HG02981 (cell line): ENCODE data around the gene RAB31.
"Not testable (repeated sequence)": the region's sequence is repeated elsewhere in the genome, so short reads cannot be mapped to it uniquely, and the experiment has no call there.

Experiments used
- ATAC-seq: cut with Tn5 transposase; IDR thresholded peaks from one replicate; pipeline ENCODE4 v1.9.1; 2021; ENCODE audit warnings: mild to moderate bottlenecking, moderate library complexity; ENCODE audit not compliant: unreplicated experiment

RAB31 gene

GRCh38 chr18:9756271-9756932 is 48.3 kb downstream of the RAB31 start:
- no peak for ATAC-seq

GRCh38 chr18:9756933-9757470 is 48.9 kb downstream of the RAB31 start:
- ATAC-seq: no peak

DNA sequence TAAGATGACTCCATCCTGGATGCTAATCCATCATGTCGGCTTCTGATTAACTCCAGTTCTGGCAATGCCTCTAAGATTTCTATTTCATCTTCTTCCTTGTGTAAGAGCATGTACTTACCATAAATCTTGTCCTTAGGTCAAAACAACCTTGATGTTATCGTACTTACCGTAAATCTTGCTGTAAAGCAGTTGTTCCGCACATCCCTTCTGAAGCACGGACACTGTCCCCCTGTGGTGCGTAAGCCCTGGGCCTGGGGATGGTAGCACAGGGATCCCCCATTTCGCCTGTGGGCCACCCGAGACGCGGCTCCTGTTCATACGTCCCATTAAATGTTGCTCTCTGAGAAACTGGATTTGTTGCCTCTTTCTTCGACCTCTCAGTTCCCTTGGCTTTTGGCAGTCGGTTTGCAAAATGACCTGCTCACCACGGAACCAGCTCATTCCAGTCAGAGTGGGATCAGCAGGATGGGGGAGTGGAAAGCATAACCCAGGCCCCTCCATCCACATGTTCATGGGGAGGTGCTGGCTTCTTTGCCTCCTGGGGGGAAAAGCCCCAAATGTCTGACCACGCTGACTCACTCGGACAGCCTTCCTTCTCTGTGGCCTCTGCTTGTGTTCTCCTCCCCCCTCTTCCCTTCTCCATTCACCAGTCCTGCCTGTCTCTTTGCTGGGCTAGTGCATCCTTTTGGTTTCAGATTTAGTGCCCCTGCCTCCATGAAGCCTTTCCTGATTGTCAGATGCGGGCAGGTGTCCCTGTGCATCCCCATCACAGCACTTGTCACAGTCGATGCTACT is 49.9 kb downstream of the RAB31 start:
- ATAC-seq: no peak

GRCh38 chr18:9758624-9759075 is 50.5 kb downstream of the RAB31 start:
- ATAC-seq: no peak

GRCh38 chr18:9760641-9761040 is 52.5 kb downstream of the RAB31 start:
- no peak for ATAC-seq

DNA sequence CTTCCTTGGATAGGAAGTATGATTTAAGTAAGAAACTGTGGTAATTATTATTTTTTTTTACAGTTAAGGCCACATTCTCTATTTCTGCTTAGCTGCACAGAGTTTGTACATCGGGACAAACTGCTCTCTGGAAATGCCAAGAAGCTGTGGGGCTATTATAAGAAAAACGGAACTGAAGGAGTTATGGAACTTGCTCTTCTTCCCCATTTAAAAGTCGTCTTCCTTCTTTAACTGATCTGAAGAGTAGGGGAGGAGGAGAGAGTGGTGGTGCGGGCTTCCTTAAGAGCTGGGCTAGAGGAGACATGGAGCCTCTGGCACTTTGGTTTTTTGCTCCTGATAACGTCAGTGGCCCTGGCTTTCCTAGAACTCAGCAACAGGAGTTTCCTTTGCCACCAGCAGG is 54.4 kb downstream of the RAB31 start:
- no peak for ATAC-seq

GRCh38 chr18:9763157-9763556 is 55.1 kb downstream of the RAB31 start:
- ATAC-seq: no peak

- no peak for ATAC-seq
Observed at GRCh38 chr18:9764011-9764481, 55.9 kb downstream of the RAB31 start.

GRCh38 chr18:9765501-9765900 is 57.4 kb downstream of the RAB31 start:
- ATAC-seq: no peak

DNA sequence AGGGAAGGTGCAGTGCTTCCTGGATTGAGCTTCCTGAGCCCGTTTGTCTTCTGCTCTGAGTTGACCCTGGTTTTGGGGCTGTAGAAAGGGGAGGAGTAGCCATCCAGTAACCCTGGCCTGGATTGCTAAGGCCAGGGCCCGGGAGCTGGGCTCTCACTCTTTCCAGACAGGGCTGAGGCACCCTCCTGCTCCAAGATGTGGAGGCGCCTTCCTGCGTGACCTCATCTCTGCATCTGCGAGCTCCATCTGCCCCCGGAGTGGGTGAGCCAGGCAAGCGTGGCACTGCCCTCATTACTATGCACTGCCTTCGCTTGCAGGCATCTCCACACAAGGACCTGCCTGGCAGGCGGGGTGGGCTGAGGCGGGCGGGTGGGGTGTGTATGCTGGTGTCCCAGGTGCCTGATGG is 58.0 kb downstream of the RAB31 start:
- no peak for ATAC-seq

GRCh38 chr18:9766740-9767139 is 58.6 kb downstream of the RAB31 start:
- no peak for ATAC-seq

DNA sequence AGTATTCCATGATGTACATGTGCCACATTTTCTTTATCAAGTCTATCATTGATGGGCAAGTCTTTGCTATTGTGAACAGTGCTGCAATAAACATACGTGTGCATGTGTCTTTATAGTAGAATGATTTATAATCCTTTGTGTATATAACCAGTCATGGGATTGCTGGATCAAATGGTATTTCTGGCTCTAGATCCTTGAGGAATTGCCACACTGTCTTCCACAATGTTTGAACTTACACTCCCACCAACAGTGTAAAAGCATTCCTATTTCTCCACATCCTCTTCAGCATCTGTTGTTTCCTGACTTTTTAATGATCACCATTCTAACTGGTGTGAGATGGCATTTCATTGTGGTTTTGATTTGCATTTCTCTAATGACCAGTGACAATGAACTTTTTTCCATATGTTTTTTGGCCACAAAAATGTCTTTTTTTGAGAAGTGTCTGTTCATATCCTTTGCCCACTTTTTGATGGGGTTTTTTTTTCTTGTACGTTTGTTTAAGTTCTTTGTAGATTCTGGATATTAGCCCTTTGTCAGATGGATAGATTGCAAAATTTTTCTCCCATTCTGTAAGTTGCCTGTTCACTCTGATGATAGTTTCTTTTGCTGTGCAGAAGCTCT is 60.1 kb downstream of the RAB31 start:
- not testable (repeated sequence) for ATAC-seq

DNA sequence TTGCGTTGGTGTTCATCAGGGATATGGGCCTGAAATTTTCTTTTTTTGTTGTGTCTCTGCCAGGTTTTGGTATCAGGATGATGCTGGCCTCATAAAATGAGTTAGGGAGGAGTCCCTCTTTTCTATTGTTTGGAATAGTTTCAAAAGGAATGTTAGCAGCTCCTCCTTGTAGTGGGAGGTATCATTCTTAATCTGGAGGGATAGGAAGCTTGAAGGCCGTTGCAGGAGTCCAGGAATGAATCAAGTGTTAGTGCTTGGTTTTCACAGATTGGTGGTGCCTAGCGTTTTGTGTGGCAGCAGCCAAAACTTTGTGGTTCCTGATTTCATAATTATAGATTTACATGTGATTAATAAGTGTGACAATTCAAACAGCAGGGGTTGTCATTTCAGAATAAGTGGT is 62.0 kb downstream of the RAB31 start:
- not testable (repeated sequence) for ATAC-seq

DNA sequence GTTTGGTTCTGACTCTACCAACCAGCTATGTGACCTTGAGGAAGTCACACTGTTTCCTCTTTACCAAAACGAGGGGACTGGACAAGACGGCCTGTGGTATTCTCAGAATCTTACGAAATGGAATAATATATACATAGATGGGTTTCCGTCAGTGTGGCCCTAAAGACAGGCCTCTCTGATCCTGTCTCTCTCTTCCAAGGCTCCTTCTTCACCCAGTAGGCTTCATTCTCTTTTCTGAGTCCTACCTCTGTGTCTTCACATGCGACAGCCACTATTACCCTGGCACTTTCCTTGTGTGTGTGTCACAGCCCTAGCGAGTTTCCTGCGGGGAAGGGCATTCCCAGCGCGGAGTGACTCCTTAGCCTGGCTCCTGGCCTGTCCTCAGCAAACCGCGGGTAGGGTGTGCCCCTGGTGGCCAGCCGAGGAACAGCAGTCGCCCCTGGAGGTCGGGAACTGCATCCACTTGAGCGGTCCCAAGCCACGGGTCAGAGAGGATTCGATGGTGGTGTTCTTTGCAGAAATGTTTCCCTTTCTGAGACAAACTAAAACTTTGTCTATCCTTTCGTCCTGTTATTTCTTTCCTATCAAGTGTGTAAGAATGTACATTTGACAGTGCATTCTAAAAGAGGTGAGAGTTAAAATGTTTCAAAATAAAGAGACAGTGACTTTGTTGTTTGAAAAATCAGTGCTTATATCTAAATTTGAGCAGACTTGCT is 63.3 kb downstream of the RAB31 start:
- peak; percentile 84 for ATAC-seq

- ATAC-seq: no peak
Observed at GRCh38 chr18:9771977-9772660, 64.0 kb downstream of the RAB31 start.

DNA sequence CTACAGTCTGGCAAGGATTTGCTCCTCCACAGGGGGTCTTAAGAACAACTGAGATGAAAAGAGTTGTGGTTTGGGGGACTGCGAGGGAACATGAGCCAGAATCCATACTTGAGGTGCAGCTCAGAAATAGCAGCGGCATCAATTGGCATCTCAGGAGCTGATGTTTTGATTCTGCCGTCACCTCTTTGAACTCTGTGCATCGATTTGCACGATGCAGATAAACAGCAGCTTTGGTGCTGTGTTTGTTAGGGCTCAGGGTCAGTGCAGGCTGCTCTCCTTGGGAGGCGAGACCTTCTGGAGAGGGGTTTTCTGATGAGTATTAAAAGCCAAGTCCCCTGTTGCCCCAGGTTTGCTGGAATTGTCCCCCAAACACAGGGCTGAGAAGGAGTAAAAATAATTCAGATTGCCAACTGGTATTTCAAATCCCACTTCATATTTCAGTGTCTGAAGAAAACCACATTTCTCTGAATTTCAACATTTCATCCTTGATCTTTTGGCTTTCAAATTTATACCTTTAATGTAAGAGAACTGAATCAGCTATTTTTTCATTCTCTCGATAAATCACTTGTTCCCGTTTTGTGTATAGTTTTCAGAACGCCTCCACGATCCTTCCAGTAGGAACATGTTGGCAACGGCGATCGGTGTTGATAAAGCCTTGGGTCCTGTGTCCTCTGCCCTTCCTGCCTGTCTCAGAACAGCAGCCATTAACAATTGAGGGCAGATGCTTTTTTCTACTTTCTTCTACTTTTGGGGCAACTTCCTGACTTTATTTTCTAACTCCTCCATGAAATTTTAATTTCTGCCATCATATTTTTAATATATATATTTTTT is 65.0 kb downstream of the RAB31 start:
- no peak for ATAC-seq

- no peak for ATAC-seq
Observed at GRCh38 chr18:9774150-9774549, 66.0 kb downstream of the RAB31 start.

- no peak for ATAC-seq
Observed at GRCh38 chr18:9775178-9775577, 67.1 kb downstream of the RAB31 start.

DNA sequence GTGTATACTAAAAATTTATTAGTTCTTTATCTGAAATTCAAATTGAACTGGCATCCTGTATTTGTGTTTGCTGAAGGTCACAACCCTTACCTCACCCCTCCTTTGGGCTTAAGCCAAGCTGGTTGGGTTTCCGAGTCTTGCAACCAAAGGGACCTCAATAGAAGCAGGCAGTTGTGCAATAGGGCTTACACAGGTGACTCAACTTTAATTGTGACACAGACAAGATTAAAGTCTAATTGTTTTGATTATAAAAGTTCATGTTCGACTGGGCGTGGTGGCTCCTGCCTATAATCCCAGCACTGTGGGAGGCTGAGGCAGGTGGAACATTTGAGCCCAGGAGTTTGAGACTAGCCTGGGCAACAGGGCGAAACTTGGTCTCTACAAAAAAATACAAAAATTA is 71.5 kb downstream of the RAB31 start:
- no peak for ATAC-seq
